Activated CD8-positive, alpha-beta memory T cell treated with anti-CD3 and anti-CD28 coated beads, Interleukin-2, amount 10 ng/mL, durations not matched to agents 7 days and 5 days (primary cell): Measurements from ENCODE around the gene CASK. TPM values are rescaled to one million over a fixed set of nuclear protein-coding genes. Genes with fewer than 3 reads are reported as not detected.

Source experiments
- ATAC-seq: fragments of 150-1000 bp; cut with Tn5 transposase; one replicate; pipeline ENCODE4 v1.10.0; 2021; ENCODE audit warnings: moderate library complexity
- CTCF ChIA-PET: fragments of 350-600 bp; sonication (Branson Sonifier 250); formaldehyde crosslinking; loops from one replicate; lab custom pipeline; 2021; ENCODE audit warnings: antibody characterized with exemption; lab: Charles Lee
- DNase-seq: peaks from one replicate; pipeline ENCODE4 v3.0.0-alpha.2; 2020
- H3K27ac Mint-ChIP-seq: one replicate; pipeline ENCODE4 v1.8.0; 2021; ENCODE audit warnings: mild to moderate bottlenecking, mixed read lengths
- H3K27me3 Mint-ChIP-seq: one replicate; pipeline ENCODE4 v1.8.0; 2021; ENCODE audit warnings: mixed read lengths
- H3K36me3 Mint-ChIP-seq: one replicate; pipeline ENCODE4 v1.8.0; 2021; ENCODE audit warnings: mild to moderate bottlenecking, mixed read lengths
- H3K4me1 Mint-ChIP-seq: one replicate; pipeline ENCODE4 v1.8.0; 2021; ENCODE audit warnings: mixed read lengths
- H3K4me3 Mint-ChIP-seq: one replicate; pipeline ENCODE4 v1.8.0; 2021; ENCODE audit warnings: mild to moderate bottlenecking, moderate library complexity, mixed read lengths
- H3K9me3 Mint-ChIP-seq: one replicate; pipeline ENCODE4 v1.8.0; 2022; ENCODE audit warnings: low read depth, mixed read lengths
- total RNA-seq, 2 experiments: library from RNA; stranded (reverse); gene quantifications; one replicate each; pipeline ENCODE4 v1.2.3, GENCODE V29; 2021

Gene CASK
- total RNA-seq, 2 experiments from 2014 or later = 30.2 to 40.0 TPM

DNA sequence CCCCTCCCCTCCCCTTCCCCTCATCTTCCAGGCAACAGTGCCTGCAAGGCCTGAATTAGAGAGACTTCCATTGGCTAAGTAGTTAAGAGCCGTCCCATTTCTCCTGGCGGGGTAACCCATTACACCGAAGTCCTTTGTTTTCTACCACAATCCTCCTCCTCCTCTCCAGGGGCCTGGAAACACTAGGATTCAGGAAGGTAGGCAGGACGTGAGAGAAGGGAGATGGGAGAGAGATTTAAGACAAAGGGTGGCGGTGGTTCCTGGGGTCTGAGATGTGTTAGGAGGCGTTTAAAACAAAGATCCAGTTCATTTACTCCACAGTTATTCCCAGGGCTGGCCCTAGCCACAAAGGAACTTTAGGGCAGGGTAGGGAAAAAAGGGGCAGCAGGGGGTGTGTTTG is 448.2 kb downstream of the CASK start:
- Mint-ChIP-seq H3K27ac (no peak overlapping the region), H3K27me3 (no peaks in the 10 kb centered on the region), H3K4me3 (no peak overlapping the region), H3K36me3 (no peaks in the 10 kb centered on the region), H3K4me1 (peaks cover 7% of the 10 kb centered on the region), H3K9me3 (no peaks in the 10 kb centered on the region)
- CTCF ChIA-PET = no interaction called here
- DNase-seq (no peak), ATAC-seq (no peak)

DNA sequence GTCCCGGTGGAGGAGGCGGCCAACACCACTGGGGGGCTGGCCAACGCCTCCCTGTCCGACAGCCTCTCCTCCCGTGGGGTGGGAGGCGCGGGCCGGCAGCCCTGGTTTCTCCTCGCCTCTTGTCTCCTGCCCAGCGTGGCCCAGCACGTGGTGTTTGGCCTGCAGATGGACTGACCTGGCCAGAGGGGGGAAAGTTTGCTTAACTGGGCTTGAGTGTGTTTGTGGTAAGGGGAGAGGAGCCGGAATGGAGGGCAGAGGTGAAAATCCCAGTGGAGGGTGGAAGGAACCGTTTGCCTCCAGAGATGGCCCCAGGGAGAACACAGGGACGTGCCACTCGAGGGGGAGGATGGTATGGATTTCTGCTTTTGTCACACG is 448.6 kb downstream of the CASK start:
- peaks cover 7% of the 10 kb centered on the region for H3K4me1 Mint-ChIP-seq
- H3K9me3 Mint-ChIP-seq = no peaks in the 10 kb centered on the region
- ATAC-seq = no peak
- H3K4me3 Mint-ChIP-seq = no peak overlapping the region
- H3K36me3 Mint-ChIP-seq = no peaks in the 10 kb centered on the region
- no peaks in the 10 kb centered on the region for H3K27me3 Mint-ChIP-seq
- CTCF ChIA-PET = no interaction called here
- DNase-seq = no peak
- no peak overlapping the region for H3K27ac Mint-ChIP-seq

DNA sequence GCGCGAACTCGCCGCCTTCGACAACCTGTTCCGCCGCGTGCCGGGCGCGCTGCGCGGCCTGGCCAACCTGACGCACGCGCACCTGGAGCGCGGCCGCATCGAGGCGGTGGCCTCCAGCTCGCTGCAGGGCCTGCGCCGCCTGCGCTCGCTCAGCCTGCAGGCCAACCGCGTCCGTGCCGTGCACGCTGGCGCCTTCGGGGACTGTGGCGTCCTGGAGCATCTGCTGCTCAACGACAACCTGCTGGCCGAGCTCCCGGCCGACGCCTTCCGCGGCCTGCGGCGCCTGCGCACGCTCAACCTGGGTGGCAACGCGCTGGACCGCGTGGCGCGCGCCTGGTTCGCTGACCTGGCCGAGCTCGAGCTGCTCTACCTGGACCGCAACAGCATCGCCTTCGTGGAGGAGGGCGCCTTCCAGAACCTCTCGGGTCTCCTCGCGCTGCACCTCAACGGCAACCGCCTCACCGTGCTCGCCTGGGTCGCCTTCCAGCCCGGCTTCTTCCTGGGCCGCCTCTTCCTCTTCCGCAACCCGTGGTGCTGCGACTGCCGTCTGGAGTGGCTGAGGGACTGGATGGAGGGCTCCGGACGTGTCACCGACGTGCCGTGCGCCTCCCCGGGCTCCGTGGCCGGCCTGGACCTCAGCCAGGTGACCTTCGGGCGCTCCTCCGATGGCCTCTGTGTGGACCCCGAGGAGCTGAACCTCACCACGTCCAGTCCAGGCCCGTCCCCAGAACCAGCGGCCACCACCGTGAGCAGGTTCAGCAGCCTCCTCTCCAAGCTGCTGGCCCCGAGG is 449.2 kb downstream of the CASK start:
- no peaks in the 10 kb centered on the region for H3K36me3 Mint-ChIP-seq

DNA sequence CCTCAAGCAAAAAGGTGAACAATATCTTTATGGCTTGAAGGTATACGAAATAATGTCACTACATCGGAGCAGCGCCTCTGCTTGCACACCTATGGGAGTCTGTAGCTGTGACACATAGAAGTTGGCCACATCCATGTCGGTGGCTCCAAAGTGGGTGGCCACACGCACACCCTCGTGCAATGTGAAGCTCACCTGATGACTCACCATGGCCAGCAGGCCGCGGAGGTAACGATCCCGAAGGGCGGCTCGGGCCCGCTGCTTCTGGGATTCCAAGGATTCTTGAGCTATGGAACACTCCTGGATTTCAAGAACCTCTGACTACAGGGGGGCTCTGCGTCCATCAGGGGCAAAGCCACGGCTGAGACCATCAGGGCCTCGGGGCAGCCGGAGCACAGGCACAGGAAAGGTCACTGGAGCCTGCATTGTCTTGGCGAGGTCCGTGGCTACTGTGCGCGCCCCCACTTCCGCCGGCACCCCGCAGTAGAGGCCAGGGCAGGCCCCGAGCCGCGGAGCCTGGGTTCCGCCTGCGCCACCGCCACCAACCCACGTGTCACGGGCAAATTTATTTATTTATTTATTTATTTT is 451.0 kb downstream of the CASK start:
- CTCF ChIA-PET = no interaction called here
- ATAC-seq = no peak
- H3K4me1 Mint-ChIP-seq = no peaks in the 10 kb centered on the region
- H3K9me3 Mint-ChIP-seq = no peaks in the 10 kb centered on the region
- no peaks in the 10 kb centered on the region for H3K36me3 Mint-ChIP-seq
- H3K27me3 Mint-ChIP-seq = no peaks in the 10 kb centered on the region
- no peak overlapping the region for H3K27ac Mint-ChIP-seq
- DNase-seq = no peak
- no peak overlapping the region for H3K4me3 Mint-ChIP-seq

More for the DNA sequence above, 449.2 kb downstream of the CASK start:
- Mint-ChIP-seq H3K4me3 (no peak overlapping the region), H3K4me1 (peaks cover 7% of the 10 kb centered on the region), H3K27me3 (no peaks in the 10 kb centered on the region), H3K27ac (no peak overlapping the region), H3K9me3 (no peaks in the 10 kb centered on the region)
- CTCF ChIA-PET = no interaction called here
- DNase-seq = no peak
- no peak for ATAC-seq

DNA sequence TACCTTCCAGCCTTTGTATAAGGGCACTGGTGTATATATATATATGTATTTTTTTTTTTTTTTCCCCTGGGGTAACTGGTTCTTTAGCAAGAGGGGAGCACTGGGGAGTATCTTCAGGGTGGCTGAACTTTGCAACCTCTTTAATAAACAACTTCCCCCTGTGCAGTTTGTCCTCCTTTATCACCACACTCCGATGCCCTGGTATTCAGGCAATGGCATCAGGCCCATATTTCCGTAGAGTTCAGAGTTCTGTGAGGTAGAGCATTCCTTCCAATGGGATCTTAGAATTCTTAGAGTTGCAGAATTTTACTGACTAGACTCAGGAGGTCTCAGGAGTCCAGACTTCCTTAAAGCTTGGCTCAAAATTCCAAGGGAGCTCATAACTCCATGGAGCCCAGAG is 451.6 kb downstream of the CASK start:
- H3K27ac Mint-ChIP-seq = no peak overlapping the region
- ATAC-seq (no peak), DNase-seq (no peak)
- H3K4me3 Mint-ChIP-seq = no peak overlapping the region
- no peaks in the 10 kb centered on the region for H3K27me3 Mint-ChIP-seq
- no peaks in the 10 kb centered on the region for H3K9me3 Mint-ChIP-seq
- no peaks in the 10 kb centered on the region for H3K4me1 Mint-ChIP-seq
- CTCF ChIA-PET = no interaction called here
- no peaks in the 10 kb centered on the region for H3K36me3 Mint-ChIP-seq

DNA sequence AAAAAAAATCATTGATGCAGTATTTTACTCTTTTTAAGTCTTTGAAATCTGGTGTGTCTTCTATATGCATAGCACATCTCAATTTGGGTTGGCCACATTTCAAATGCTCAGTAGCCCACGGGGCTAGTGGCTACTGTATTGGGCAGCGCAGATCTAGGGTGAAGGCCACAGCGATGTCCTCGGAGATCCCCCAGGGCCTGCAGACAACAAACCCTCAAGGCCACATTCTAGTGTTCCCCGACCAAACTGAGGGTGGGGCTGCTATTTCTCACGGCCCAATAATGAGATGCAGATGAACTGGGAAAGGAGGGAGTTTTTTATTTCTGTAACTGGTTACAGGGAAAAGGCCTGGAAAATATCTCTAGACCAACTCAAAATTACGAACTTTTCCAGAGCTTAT is 452.6 kb downstream of the CASK start:
- no peaks in the 10 kb centered on the region for H3K9me3 Mint-ChIP-seq
- DNase-seq = no peak
- no peaks in the 10 kb centered on the region for H3K4me1 Mint-ChIP-seq
- no peaks in the 10 kb centered on the region for H3K27me3 Mint-ChIP-seq
- no peaks in the 10 kb centered on the region for H3K36me3 Mint-ChIP-seq
- H3K27ac Mint-ChIP-seq = no peak overlapping the region
- ATAC-seq = no peak
- CTCF ChIA-PET = no interaction called here
- H3K4me3 Mint-ChIP-seq = no peak overlapping the region

DNA sequence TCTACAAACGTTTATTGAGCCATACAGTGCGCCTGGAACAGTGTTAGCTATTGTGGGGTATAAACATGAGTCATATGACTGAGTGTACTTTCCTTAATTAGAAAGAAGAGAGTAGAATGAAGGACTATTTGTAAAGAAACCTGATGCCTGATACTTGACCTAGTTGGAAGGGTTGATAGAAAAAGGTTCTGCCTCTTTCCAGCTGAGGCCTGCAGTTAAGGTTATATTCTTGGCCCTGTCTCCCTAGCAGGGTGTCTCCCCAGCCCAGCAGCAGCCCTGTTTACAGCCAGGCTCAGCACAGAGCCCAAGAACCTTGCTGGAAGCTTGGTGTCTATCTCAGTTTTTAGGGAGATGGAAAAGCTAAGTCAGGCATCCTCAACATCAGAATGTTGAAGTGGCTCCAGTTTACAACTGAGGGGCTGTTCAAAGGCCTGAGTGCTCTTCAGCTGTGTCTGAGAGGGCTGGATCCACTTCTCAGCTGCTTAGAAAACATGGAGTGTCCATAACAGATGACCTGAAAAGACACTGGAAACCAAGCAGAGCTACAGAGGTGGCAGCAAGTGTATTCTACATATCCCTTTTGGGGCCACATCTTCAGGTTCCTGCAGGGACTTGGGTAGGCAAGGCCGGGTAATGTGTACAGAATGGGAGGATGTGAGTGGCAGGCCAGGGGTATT is 454.6 kb downstream of the CASK start:
- Mint-ChIP-seq H3K36me3 (no peaks in the 10 kb centered on the region), H3K27me3 (no peaks in the 10 kb centered on the region), H3K9me3 (no peaks in the 10 kb centered on the region), H3K4me3 (no peak overlapping the region), H3K27ac (no peak overlapping the region), H3K4me1 (no peaks in the 10 kb centered on the region)
- no peak for ATAC-seq
- DNase-seq = no peak
- CTCF ChIA-PET = no interaction called here

Other genes with a start within 250 kb of the CASK start
- gene GPR34, start 234.6 kb downstream of the CASK start, total RNA-seq = 1 to 10 TPM in 1 of 2 experiments, under 1 TPM in 1; 0.67 to 1.3 TPM
- under 1 TPM; 0.21 to 0.47 TPM for gene GPR82, start 199.4 kb downstream of the CASK start, total RNA-seq